Astrocyte (in vitro differentiated cells and primary cell): ENCODE results near the gene DRD1.

ENCODE experiments used
- EZH2 ChIP-seq: IDR thresholded peaks from 2 replicates; pipeline ENCODE4 v1.6.1; 2012; ENCODE audit warnings: mild to moderate bottlenecking, low read length, inconsistent platforms; ENCODE audit not compliant: insufficient read depth
- TF ChIP-seq, protein P1 (sequence below): IDR thresholded peaks from 2 replicates; pipeline ENCODE4 v1.5.1; 2011; ENCODE audit warnings: low read depth, mild to moderate bottlenecking, inconsistent platforms, low read length, moderate library complexity; ENCODE audit not compliant: insufficient read depth

GRCh38 chr5:175491223-175491622 is 47.2 kb upstream of the DRD1 start:
- TF ChIP-seq, protein P1, sequence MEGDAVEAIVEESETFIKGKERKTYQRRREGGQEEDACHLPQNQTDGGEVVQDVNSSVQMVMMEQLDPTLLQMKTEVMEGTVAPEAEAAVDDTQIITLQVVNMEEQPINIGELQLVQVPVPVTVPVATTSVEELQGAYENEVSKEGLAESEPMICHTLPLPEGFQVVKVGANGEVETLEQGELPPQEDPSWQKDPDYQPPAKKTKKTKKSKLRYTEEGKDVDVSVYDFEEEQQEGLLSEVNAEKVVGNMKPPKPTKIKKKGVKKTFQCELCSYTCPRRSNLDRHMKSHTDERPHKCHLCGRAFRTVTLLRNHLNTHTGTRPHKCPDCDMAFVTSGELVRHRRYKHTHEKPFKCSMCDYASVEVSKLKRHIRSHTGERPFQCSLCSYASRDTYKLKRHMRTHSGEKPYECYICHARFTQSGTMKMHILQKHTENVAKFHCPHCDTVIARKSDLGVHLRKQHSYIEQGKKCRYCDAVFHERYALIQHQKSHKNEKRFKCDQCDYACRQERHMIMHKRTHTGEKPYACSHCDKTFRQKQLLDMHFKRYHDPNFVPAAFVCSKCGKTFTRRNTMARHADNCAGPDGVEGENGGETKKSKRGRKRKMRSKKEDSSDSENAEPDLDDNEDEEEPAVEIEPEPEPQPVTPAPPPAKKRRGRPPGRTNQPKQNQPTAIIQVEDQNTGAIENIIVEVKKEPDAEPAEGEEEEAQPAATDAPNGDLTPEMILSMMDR = no peak
- TF ChIP-seq EZH2 = no peak
